GM19099 (cell line): ENCODE measurements around the gene IL17REL.

ENCODE experiments used
- POLR2A ChIP-seq: IDR thresholded peaks from 3 replicates; pipeline ENCODE4 v1.6.1; 2011; ENCODE audit warnings: low read depth; ENCODE audit not compliant: insufficient read length; ENCODE audit errors: extremely low read depth

The IL17REL gene

DNA sequence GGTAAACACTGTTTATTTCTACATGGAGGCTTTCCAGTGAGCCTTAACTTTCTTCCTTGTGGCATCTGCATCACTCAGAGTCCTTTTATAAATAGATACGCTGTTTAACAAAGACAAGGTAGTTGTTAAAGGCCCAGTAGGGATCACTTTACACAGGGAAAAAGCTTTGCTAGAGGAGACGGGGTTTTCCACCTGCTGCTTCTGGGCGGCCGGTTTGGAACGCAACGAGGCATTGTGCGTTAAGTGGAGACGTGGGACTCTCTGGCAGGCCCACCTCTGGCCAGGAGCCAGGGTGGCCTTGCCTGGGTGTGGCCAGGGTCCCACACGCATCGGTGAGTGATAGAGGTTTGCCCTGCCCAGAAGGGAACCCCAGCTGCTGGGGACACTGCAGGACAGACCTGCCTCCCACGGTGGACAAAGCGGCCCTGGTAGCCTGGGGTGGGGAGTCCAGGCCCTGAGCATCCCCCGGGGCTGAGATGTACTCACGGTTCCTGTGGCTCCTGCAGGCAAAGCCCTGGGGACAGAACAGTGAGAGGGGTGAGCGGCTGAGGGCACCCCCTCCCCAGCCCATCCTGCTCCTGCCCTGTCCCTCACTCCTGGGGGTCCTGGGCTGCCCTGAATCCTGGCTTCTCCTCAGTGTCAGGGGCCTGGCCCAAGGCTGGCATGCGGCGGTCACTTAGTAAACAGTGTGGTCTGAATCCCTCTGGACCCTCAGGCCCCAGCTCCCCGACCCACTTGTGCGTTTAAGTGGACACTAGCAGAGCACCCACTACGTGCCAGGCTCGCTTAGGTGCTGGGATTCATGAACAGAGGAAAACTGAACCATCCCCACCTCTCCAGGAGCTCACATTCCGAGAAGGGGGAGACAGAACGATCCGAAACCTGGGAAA lies 4.2 kb downstream of the IL17REL start:
- no peak for TF ChIP-seq POLR2A

DNA sequence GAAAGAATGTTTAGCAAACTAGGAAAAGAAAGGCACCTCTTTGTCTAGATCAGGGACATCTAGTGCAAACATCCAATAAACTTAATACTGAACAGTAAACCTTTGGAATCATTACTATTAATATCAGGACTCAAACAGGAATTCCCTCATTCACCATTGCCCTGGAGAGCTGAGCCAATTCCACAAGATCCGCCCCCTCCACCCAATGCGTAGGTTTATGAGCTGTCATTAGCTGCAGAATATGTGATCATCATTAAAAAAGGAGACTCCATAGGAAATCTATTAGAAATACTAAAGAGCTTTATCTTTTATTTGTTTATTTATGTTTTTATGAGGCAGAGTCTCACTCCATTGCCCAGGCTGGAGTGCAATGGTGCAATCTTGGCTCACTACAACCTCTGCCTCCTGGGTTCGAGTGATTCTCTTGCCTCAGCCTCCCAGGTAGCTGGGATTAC lies 5.5 kb downstream of the IL17REL start:
- no peak for TF ChIP-seq POLR2A

DNA sequence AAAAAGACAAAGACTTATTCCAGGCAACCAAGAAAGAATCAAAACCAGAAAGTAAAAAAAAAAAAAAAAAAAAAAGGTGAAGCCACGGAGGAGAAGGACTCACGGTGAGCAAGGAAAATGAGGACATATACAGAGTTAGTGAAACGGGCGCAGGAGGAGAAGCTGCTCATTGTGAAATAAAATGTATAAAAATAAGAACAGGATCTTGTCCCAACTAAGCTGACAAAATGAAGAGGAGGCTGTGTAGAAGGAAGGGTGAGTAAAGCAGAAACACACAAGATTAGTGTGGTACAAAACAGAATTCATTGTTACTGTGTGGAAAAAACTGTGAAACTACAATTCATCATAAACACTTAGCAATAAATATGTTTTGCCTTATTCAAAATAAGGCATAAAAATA lies 7.6 kb downstream of the IL17REL start:
- no peak for TF ChIP-seq POLR2A

DNA sequence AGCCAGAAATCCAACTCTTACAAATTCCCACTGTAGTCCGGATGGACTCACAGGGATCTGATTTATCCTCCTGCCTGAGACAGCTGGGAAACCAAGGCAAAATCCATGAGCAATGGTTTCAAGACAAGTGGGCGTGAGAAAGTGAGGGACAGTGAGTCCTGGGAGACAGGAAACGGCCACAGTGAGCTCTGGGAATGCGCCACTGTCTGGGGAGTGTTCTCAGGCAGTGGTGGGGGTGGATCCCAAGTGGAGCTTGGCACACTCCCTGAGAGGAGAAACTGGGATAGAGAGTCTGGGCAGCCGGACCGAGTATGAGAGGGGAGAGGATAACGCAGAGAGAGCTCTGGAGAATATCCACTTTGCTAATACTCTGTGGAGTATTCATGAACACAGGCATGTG lies 9.8 kb downstream of the IL17REL start:
- no peak for TF ChIP-seq POLR2A

DNA sequence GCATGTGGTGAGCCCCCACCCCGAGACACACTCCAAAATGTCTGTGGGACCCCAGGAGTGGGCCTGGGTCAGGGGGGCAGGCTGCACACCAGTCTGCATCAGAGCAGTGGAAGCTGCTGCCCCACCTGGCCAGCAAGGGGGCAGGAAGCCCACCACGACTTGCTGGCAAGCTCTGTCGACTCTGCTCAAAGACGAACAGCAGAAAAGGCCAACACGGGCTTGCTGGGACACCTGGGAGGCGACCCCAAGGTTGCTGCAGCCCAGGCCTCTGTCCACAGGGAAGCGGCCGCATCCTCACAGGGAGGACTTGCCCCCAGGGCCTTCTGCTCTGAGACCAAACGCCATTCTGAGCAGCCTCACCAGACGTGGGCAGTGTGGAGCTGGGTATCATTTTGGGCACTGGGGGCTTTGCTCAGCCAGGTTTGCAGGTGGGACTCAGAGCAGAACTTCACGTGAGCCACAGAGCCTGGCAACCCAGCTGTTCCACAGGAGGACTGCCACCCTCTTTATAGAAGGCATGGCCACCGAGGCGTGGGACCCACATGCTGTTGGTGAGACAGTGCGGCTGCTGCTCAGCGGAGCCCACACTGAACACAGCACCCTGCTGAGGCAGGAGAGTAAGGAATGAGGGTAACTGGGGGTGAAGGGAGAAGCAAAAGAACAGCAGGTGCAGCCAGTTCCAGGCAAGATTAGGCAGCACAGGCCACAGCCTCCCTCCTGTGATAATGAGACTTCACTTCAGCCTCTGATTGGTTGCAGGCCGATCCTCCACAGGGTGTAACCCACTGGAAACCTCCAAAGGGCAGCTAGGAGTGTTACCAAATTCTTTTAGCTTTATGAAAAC lies 11.0 kb downstream of the IL17REL start:
- TF ChIP-seq POLR2A: no peak

DNA sequence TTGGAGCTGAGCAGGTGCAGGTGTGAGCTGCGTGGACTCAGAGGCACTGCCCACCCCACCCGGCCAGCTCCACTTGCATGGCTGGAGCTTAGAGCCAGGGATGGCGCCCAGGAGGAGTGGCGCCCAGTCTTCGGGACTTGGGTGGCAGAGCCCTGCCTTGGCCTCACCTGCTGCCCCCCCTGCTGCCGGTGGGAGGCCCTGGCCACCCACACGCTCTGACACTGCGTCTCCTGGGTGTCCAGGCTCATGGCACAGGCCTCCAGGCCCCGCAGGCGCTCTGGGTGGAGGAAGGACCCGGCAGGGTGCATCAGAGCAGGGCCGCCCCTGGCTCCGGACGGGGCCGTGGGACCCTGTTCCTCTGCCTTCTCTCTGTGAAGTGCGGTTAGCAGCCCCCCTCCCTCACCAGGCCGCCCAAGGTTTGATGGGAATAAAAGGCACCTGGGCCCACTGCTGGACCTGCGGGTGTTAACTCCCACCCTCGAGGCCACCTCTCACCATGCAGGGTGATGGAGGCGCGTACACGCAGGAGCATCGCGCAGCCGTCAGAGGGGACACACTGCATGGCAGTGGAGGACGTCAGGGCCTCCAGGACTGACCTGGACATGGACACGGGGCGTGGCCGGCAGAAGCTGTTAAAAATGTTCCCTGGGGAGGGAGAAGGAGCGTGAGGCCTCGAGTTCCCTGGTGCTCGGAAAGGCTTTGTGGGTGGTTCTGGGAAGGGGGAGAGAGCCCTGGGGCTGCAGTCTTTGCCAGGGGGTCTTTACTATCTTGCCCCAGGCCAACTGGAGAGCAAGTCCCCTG lies 11.8 kb downstream of the IL17REL start:
- no peak for TF ChIP-seq POLR2A

DNA sequence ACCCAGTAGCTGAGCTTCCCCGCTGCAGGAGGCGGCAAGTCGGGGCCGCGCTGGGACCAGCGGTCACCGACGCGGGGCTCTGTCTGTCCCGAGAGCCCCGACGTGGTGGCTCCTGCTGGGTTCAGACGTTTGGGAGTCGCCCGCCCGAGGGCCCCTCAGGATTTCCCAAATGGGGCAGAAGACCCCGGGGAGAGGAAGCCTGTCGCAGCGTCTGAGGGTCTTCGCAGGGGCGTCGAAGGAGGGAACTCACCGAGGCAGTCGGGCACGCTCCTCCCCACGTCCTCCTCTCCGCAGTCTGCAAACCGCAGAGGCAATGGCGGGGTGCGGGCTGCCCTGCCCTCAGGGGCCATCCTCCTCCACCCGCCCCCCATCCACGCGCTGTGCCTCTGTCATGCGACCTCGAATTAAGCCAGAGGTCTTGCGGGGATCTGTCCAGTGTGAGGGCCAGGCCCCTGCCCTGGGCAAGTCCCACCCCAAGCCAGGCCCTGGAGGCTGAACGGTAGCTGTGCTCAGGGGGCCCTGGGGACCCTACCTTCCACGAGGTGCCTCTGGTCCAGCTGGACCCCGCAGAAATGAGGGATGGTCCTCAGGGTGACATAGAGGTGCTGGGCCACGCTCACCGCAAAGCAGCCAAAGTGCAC lies 12.5 kb downstream of the IL17REL start:
- TF ChIP-seq POLR2A: no peak

DNA sequence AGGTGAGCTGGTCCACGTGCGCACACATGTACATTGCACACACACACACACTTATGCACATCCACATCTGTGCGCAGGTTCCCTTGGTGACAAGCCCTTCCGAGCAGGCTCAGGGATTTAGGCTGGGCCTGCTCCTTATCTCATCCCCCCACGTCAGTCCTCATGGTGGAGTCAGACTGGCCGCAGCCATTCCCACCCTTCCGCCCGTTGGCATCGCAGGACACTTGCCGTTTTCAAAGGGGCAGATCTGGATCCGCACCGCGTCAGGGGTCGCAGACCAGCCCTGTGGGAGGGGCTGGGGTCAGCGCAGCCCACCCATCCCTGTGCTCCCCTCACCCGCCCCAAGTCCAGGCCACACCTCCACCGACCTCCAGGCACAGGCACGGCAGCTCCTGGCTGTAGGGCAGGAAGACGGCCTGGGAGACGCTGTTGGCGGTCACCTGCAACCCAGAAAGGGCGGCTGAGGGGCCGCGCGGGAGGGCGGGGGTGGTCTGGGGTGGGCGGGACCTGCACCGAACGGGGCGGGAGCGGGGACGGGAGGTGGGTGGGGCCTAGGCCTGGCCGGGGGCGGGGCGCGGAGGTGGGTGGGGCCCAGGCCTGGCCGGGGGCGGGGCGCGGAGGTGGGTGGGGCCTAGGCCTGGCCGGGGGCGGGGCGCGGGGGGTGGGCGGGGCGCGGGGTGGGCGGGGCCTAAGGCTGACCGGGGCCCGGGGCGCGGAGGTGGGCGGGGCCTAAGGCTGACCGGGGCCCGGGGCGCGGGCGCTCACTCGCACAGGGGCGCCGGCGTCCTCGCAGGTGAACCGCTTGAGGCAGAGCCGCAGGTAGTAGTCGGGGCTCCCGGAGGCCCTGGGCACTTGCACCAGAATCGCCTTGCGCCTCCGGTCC lies 13.3 kb downstream of the IL17REL start:
- no peak for TF ChIP-seq POLR2A

DNA sequence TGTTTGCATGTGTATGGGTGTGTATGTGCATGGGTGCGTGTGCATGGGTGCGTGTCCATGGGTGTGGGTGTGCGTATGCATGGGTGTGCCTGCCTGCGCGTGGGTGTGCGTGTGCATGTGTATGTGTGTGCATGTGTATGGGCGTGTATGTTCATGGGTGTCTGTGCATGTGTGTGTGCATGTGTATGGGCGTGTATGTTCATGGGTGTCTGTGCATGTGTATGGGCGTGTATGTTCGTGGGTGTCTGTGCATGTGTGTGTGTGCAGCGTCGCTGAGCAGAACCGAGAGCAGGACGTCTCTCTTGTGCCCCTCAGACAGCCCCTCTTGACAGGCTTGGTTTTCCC lies 13.9 kb downstream of the IL17REL start:
- no peak for TF ChIP-seq POLR2A

DNA sequence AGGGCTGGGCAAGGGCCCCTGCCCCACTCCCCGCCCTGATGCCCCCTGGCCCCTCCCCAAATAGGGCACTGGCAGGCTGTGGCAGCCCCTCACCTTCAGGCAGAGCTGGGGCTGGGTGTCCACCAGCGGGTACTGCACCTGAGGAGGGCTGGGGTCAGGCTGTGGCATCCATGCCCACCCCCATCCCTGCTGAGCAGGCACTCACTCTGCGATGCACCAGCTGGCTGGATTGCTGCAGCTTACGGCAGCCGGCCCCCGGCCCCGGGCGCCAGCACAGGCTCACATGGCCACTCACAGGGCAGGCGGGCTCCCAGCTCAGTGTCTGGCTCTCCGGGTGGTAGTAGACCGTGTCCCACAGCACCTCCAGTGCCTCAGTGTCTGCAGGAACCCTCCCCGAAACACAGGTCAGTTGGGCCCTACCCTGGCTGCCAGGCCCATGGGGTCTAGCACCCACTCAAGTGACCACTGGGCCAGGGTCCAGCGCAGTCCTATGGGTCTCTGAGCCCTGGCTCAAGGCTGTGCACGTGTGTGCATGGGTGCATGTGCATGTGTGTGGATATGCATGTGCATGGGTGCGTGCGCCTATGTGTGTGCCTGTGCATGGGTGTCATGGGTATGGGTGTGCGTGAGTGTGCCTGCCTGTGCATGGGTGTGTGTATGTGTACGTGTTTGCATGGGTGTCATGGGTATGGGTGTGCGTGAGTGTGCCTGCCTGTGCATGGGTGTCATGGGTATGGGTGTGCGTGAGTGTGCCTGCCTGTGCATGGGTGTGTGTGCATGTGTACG lies 14.4 kb downstream of the IL17REL start:
- TF ChIP-seq POLR2A: no peak

DNA sequence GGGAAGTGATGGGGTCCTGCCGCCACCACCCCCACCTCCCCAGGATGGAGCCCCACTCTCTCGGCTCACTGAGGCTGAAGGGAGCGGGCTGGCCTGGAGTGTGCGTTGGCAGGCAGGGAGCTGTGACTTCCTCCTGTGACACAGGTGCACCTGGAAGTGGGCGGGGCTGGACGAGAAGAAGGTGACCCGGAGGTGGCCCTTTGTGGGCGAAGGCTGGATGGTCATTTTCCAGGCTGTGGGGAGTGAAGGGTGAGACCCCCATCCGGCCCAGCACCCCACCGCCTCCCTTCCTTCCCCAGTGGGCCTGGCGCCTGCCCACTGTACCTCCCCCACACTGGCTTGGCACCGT lies 15.3 kb downstream of the IL17REL start:
- TF ChIP-seq POLR2A: no peak

DNA sequence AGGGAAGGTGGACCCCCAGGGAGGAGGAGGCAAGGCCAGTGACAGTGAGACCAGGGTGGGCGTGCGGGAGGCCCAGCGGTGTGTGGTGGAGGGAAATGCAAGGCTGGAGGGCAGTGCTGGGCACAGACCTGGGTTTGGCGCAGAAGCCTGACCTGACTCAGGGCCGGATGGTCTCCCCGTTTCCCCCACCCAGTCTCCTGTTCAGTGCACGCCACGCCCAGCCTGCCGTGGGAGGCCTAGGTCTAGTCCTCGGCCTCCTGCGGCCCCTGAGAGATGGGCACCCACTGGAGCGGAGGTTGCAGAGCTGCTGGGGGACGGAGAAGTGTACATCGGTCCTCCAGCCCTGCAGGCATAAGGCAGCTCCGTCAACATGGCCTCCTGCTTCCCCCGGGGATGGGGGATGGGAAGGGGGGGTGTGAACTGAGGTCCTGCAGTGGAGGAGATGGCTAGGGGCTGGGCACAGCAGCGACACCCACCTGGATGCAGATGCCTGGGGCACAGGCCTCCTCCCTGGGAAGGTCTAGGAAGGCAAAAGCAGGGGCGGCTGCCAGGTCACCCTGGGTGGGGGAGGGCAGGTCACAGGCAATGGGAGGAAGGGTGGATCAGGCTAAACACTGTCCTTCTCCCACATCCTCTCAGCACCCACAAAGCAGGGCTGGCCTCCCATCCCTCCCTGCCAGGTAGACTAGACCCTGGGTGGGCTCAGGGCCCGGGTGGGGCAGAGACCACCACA lies 15.9 kb downstream of the IL17REL start:
- no peak for TF ChIP-seq POLR2A

DNA sequence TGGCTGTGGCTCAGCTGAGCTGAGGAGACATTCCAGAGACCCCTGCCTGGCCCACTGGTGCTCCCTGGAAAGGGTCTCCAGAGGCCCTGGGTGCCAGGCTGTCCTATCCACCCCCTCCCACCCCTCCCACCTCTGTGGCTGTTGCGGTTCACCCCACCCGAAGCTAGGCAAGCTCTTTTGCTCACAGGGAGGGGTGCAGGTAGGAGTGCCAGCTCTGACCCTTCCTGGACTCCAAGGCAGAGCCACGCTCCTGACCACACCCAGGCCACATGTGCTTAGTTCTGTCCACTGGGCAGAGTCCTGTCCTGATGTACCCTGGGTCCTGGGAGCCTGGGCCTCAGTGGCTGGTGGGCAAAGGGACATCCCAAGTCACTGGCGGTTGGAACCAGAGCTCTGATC lies 16.4 kb downstream of the IL17REL start:
- TF ChIP-seq POLR2A: no peak
